GM12864 (cell line): ENCODE data around the gene MIA.
"Not testable (repeated sequence)": the region's sequence is repeated elsewhere in the genome, so short reads cannot be mapped to it uniquely, and the experiment has no call there.

Experiments used
- DNase-seq: peaks from one replicate; pipeline ENCODE4 v3.0.0-alpha.2; 2011; ENCODE audit warnings: low read depth
- H3K4me3 ChIP-seq: 2 replicates; pipeline ENCODE4 v1.5.1; 2011; ENCODE audit warnings: mild to moderate bottlenecking, low read depth, low read length, control low read depth
- CTCF ChIP-seq: IDR thresholded peaks from 2 replicates; pipeline ENCODE4 v1.5.1; 2011; ENCODE audit warnings: low read depth, mild to moderate bottlenecking, moderate library complexity, low read length, control low read depth, inconsistent platforms; ENCODE audit errors: missing control alignments

The MIA gene

GRCh38 chr19:40811478-40812341 lies 36.4 kb downstream of the MIA start:
- no peak for TF ChIP-seq CTCF
- no peak for DNase-seq
- no peak overlapping the region; the same call in 1 of the 2 replicates for H3K4me3 ChIP-seq

GRCh38 chr19:40812571-40812970 lies 37.2 kb downstream of the MIA start:
- DNase-seq, H3K4me3 ChIP-seq: not testable (repeated sequence)

- no peak for TF ChIP-seq CTCF
- no peak overlapping the region for H3K4me3 ChIP-seq
- no peak for DNase-seq
Measured at GRCh38 chr19:40813182-40813581, 37.9 kb downstream of the MIA start.

GRCh38 chr19:40815223-40815622 lies 39.9 kb downstream of the MIA start:
- TF ChIP-seq CTCF: no peak
- no peak for DNase-seq
- H3K4me3 ChIP-seq: no peak overlapping the region

- DNase-seq, H3K4me3 ChIP-seq: not testable (repeated sequence)
- peak; percentile 36 for TF ChIP-seq CTCF
Measured at GRCh38 chr19:40818480-40819399, 43.4 kb downstream of the MIA start.

- DNase-seq, H3K4me3 ChIP-seq: not testable (repeated sequence)
- TF ChIP-seq CTCF: peak; percentile 70
Measured at GRCh38 chr19:40819479-40820234, 44.3 kb downstream of the MIA start.

GRCh38 chr19:40822161-40822560 lies 46.8 kb downstream of the MIA start:
- TF ChIP-seq CTCF: no peak
- no peak for DNase-seq
- no peak overlapping the region for H3K4me3 ChIP-seq

- H3K4me3 ChIP-seq, DNase-seq: not testable (repeated sequence)
Measured at GRCh38 chr19:40822704-40823553, 47.6 kb downstream of the MIA start.

GRCh38 chr19:40824916-40825315 lies 49.6 kb downstream of the MIA start:
- DNase-seq, H3K4me3 ChIP-seq: not testable (repeated sequence)
